ENCODE data around the gene POP7. TPM values are rescaled to one million over a fixed set of nuclear protein-coding genes. Genes with fewer than 3 reads are reported as not detected.
"Not testable (repeated sequence)": the region's sequence is repeated elsewhere in the genome, so short reads cannot be mapped to it uniquely, and the experiment has no call there.

Gene POP7
- 41.5 and 92.8 TPM in 2 replicates for total RNA-seq (2014; rRNA removed; shearing (Covaris generic); ENCODE audit: low replicate concordance)

- peak; percentile 98 for DNase-seq
- peak within 1 kb of the TSS; percentile 91 for H3K4me3 ChIP-seq
- H3K9me3 ChIP-seq = no peaks in the 10 kb centered on the region
- H3K36me3 ChIP-seq = peaks cover 22% of the 10 kb centered on the region
- H3K27me3 ChIP-seq = peaks cover 6% of the 10 kb centered on the region
Measured at GRCh38 chr7:100705753-100706671, at the start of gene POP7. TSS of gene POP7 (plus strand) at chr7:100706121. CDS start at chr7:100706831, 710 bp downstream.

DNA sequence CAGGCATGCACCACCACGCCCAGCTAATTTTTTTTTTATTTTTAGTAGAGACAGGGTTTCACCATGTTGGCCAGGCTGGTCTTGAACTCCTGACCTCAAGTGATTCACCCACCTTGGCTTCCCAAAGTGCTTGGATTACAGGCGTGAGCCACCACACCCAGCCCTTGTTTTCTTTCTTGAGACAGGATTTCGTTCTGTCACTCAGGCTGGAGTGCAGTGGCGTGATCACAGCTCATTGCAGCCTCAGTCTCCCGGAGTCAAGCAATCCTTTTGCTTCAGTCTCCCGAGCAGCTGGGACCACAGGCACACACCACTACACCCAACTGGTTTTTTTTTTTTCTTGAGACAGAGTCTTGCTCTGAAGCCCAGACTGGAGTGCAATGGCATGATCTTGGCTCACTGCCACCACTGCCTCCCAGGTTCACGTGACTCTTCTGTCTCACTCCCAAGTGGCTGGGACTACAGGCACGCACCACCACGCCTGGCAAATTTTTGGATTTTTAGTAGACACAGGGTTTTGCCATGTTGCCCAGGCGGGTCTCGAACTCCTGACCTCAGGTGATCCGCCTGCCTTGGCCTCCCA, 43.6 kb upstream of the POP7 start:
- H3K4me3 ChIP-seq, H3K9me3 ChIP-seq, H3K36me3 ChIP-seq, H3K27me3 ChIP-seq: not testable (repeated sequence)
- DNase-seq = peak; percentile 20

GRCh38 chr7:100665168-100665726, 40.7 kb upstream of the POP7 start:
- DNase-seq = no peak
- Histone ChIP-seq H3K27me3 (no peaks in the 10 kb centered on the region), H3K36me3 (no peaks in the 10 kb centered on the region), H3K4me3 (no peak overlapping the region), H3K9me3 (no peaks in the 10 kb centered on the region)

DNA sequence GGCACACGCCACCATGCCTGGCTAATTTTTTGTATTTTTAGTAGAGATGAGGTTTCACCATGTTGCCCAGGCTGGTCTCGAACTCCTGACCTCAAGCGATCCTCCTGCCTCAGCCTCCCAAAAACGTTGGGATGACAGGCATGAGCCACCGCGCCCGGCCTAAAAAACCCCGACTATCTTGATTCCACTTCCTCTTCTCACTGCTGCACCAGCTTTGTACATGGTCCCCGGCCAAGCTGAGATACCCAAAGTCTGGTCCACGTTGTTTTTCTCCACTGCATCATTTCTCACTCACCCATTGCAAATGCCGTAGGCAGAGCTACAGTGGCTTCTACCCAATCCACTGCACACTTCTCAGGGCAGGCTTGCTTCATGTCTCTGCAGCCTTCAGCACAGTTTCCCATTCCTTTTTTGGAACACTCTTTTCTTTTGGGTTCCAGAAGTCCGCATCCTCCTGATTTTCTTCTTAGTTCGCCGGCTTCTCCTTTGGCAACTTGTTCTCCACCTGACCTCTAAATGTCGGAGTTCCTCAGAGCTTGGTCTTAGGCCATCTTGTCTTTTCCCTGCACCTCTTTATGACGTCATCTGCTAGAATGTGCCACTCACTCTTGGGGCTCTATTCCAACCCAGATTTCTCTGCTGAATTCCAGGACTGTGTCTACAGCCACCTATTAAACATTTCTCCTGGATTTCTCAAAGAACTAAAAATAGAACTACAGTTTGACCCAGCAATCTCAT, 38.4 kb upstream of the POP7 start:
- Histone ChIP-seq H3K27me3 (no peaks in the 10 kb centered on the region), H3K9me3 (no peaks in the 10 kb centered on the region), H3K4me3 (no peak overlapping the region), H3K36me3 (no peaks in the 10 kb centered on the region)
- DNase-seq = no peak

GRCh38 chr7:100668069-100668449, 37.9 kb upstream of the POP7 start:
- H3K4me3 ChIP-seq = no peak overlapping the region
- H3K36me3 ChIP-seq = no peaks in the 10 kb centered on the region
- no peaks in the 10 kb centered on the region for H3K9me3 ChIP-seq
- H3K27me3 ChIP-seq = no peaks in the 10 kb centered on the region
- DNase-seq = no peak

- not testable (repeated sequence) for H3K4me3 ChIP-seq, DNase-seq, H3K36me3 ChIP-seq, H3K9me3 ChIP-seq, H3K27me3 ChIP-seq
Measured at GRCh38 chr7:100669106-100669505, 36.8 kb upstream of the POP7 start.

- DNase-seq = no peak
- Histone ChIP-seq H3K36me3 (no peaks in the 10 kb centered on the region), H3K4me3 (no peak overlapping the region), H3K9me3 (no peaks in the 10 kb centered on the region), H3K27me3 (no peaks in the 10 kb centered on the region)
Measured at GRCh38 chr7:100670074-100670473, 35.8 kb upstream of the POP7 start.

DNA sequence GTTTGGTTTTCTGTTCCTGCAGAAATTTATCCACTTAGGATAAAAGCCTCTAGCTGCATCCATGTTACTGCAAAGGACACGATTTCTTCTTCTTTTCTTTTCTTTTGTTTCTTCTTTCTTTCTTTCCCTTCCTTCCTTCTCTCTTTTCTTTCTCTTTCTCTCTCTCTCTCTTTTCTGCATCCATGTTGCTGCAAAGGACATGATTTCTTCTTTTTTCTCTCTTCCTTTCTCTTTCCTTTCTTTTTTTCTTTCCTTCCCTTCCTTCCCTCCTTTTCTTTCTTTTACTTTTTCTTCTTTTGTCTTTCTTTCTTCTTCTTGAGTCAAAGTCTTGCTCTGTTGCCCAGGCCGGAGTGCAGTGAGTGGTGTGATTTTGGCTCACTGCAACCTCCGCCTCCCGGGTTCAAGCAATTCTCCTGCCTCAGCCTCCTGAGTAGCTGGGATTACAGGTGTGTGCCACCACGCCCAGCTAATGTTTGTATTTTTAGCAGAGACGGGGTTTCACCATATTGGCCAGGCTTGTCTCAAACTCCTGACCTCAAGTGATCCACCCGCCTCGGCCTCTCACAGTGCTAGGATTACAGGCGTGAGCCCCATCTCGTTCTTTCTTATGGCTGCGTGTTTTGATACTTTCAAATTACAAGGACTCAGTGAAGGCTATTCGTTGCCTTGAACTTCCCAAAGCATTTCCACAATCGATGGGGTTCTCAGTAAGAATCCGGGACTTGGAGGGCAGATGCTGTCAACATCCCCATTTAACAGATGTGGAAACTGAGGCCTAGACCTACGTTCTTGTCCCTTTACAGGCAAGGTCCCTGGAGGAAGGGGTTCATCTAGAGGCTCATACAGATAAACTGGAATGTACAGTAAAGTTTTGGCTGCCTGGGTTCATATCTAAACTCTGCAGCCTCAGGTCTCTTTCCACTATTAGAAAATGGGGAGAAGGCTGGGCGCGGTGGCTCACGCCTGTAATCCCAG, 34.3 kb upstream of the POP7 start:
- Histone ChIP-seq H3K4me3 (no peak overlapping the region), H3K27me3 (no peaks in the 10 kb centered on the region)
- DNase-seq = no peak

GRCh38 chr7:100673302-100673941, 32.5 kb upstream of the POP7 start, which contains the start of gene GNB2:
TSS of gene GNB2 (plus strand) at chr7:100673740. CDS start at chr7:100676266, 2,526 bp downstream.
- Histone ChIP-seq H3K36me3 (peaks cover 18% of the 10 kb centered on the region), H3K9me3 (no peaks in the 10 kb centered on the region), H3K4me3 (peak within 1 kb of the TSS; percentile 92), H3K27me3 (no peaks in the 10 kb centered on the region)
- DNase-seq = peak; percentile 97

More for the DNA sequence above, 34.3 kb upstream of the POP7 start:
- Histone ChIP-seq H3K9me3 (no peaks in the 10 kb centered on the region), H3K36me3 (peaks cover 3% of the 10 kb centered on the region; the same call in 1 of the 2 replicates)

DNA sequence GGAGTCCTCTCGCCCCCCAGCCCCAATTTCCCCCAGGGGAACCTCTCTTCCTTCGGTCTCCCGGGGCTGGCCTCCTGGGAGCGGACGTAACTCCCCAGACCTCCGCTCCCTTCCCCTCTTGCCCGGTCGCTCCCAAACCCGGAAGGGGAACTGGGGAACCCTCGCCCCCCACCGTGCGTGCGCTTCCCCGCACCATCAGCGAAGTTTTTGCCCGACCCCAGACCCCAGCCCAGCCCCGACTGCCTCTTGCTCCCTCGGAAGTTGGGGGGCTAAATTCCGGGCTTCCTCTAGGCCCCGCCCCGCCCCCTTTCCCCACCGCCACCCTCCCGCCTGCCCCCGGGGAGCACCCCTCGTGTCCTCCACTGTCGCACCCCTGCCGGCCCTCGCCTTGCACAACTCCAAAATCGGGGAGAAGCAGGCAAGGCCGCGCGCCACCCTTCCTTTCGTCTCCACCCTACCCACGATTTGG, 31.9 kb upstream of the POP7 start:
- Histone ChIP-seq H3K36me3 (peaks cover 23% of the 10 kb centered on the region), H3K4me3 (peak overlapping the region; percentile 92), H3K9me3 (no peaks in the 10 kb centered on the region), H3K27me3 (no peaks in the 10 kb centered on the region)
- DNase-seq = no peak

- Histone ChIP-seq H3K36me3 (peaks cover 23% of the 10 kb centered on the region), H3K9me3 (no peaks in the 10 kb centered on the region), H3K27me3 (no peaks in the 10 kb centered on the region), H3K4me3 (peak overlapping the region; percentile 92)
- DNase-seq = no peak
Measured at GRCh38 chr7:100674411-100675104, 31.4 kb upstream of the POP7 start.

DNA sequence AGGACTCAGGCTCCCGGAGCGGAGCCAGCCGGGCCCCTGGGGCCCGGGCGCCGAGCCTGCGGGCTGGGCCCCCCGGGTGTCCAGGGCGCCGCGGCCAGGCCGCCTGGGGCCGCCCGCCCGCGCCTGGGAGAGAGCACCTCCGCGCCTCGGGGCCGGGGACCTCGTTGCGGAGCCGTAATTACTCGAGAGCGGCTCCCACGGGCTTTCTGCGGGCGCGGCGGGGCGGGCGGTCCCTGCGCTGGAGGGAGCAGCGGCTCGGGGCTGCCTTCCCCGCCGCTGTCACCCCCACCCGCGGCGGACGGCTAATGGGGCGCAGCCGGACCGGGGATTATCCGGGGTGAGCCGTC, 30.8 kb upstream of the POP7 start:
- no peaks in the 10 kb centered on the region for H3K9me3 ChIP-seq
- H3K4me3 ChIP-seq = peak overlapping the region; percentile 92
- no peaks in the 10 kb centered on the region for H3K27me3 ChIP-seq
- no peak for DNase-seq
- peaks cover 23% of the 10 kb centered on the region for H3K36me3 ChIP-seq

DNA sequence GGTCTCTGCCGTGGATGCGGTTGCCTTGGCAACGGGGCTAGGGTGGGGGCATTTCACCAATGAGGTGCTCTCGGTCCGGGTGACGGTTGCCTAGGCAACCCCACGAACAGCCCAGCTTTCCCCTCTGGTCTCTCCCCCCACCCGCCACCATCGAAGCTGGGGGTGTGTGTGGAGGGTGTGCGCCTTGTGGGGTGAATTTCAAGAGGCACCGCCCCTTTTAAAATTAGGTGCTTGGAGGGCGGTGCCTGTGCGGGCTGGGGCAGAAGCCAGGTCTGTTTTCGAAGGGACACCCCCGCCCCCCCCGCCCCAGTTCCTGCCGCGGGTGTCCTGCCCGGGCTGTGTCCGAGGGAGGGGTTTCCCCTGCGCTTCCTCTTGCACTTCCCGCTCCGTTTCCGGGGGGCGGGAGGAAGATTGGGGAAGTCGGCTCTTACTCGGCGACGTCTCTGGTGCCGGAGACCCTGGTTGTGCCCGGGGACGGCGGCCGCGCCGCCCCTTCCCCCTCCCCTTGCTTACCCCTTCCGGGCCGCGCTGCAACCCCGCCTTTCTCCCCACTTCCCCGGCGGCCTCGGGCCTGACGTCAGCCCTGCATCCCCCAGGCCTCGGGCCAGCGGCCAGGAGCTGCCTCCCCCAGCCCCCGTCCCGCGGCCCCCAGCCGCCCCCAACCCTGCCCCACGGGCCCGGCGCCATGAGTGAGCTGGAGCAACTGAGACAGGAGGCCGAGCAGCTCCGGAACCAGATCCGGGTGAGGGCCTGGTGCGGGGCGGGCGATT, 30.2 kb upstream of the POP7 start:
- Histone ChIP-seq H3K36me3 (peaks cover 23% of the 10 kb centered on the region), H3K4me3 (peak overlapping the region; percentile 92), H3K9me3 (no peaks in the 10 kb centered on the region), H3K27me3 (no peaks in the 10 kb centered on the region)
- peak; percentile 70 for DNase-seq

Data from MG63 (cell line).